ENCODE measurements around the gene TASP1.
A peak's percentile ranks its signal among the peaks of the same experiment; 100 is the strongest.
"Not testable (repeated sequence)": the region's sequence is repeated elsewhere in the genome, so short reads cannot be mapped to it uniquely, and the experiment has no call there.

TASP1 gene

DNA sequence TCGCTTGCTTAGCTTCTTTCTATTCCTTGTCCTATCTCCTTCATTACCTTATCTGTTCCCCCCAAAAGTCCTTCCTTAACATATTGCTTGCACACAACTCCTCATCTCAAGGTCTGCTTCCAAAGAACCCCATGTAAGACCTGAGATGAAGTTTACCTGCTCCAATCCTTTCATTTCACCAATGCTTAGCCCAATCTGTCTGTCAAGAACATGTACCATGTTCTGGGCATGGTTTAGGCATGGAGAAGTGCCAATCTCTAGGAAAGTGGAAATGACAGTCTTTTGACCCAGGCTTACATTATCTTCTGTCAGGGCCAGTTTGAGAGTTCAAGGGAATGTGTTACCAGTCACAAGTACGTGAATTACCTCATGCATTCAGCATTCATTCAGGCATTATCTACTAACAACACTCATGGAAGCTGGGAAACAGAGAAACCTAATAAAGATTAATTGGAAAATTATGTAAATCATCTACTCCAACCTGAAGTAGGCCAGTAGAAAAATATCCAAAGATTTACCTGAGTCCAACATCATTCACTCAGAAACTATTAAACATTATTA lies 15.8 kb upstream of the TASP1 start:
- DNase-seq, result no peak
- in situ Hi-C loops (cut with HindIII; ENCODE audit: low pct_ligation_motif_present, low pct_unique_long_range_greater_than_20kb, low sequenced_read_pairs), result no loop called here

- in situ Hi-C loops (cut with HindIII; ENCODE audit: low pct_ligation_motif_present, low pct_unique_long_range_greater_than_20kb, low sequenced_read_pairs), result no loop called here
- no peak for DNase-seq
These were observed 11.7 kb upstream of the TASP1 start for GRCh38 chr20:13650474-13650873.

GRCh38 chr20:13648291-13649228 lies 9.8 kb upstream of the TASP1 start:
- in situ Hi-C loops (cut with HindIII; ENCODE audit: low pct_ligation_motif_present, low pct_unique_long_range_greater_than_20kb, low sequenced_read_pairs), result no loop called here

DNA sequence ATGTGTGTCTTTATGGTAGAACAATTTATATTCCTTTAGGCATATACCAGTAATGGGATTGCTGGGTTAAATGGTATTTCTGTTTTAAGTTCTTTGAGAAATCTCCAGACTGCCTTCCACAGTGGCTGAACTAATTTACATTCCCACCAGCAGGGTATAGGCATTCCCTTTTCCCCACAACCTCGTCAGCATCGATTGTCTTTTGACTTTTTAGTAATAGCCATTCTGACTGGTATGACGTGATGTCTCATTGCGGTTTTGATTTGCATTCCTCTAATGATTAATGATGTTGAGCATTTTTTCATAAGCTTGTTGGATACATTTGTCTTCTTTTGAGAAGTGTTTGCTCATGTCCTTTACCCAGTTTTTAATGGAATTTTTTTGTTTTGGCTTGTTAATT lies 5.3 kb upstream of the TASP1 start:
- in situ Hi-C loops (cut with HindIII; ENCODE audit: low pct_ligation_motif_present, low pct_unique_long_range_greater_than_20kb, low sequenced_read_pairs), result no loop called here
- DNase-seq, result no peak

More at GRCh38 chr20:13648291-13649228, 9.8 kb upstream of the TASP1 start:
- no peak for DNase-seq

DNA sequence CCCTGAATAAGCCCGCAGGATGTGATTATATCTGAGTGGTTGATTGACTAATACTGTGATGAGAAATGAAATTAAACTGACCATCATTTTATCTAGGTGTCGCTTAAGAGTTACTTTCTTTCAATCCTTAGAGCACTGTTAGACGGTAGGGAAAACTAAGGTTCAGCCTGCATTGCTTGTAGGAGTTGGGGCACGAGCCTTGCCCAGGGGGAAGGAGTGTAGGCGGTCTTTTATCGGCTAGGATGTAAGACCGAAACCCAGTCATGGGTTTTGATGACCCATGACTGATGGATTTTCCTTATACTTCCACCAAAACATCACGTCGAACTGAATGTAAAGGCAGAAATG lies 392 bp upstream of the TASP1 start:
- in situ Hi-C loops (cut with HindIII; ENCODE audit: low pct_ligation_motif_present, low pct_unique_long_range_greater_than_20kb, low sequenced_read_pairs), result no loop called here

GRCh38 chr20:13638162-13638495 lies 603 bp downstream of the TASP1 start:
- in situ Hi-C loops (cut with HindIII; ENCODE audit: low pct_ligation_motif_present, low pct_unique_long_range_greater_than_20kb, low sequenced_read_pairs), result no loop called here
- peak; percentile 15 for DNase-seq

More for the DNA sequence above, 392 bp upstream of the TASP1 start:
- DNase-seq, result peak; percentile 2

- DNase-seq, result no peak
- in situ Hi-C loops (cut with HindIII; ENCODE audit: low pct_ligation_motif_present, low pct_unique_long_range_greater_than_20kb, low sequenced_read_pairs), result no loop called here
These were observed 6.3 kb downstream of the TASP1 start for GRCh38 chr20:13632431-13632830.

- peak; percentile 69 for DNase-seq
- in situ Hi-C loops (cut with HindIII; ENCODE audit: low pct_ligation_motif_present, low pct_unique_long_range_greater_than_20kb, low sequenced_read_pairs), result not testable (repeated sequence)
These were observed 11.2 kb downstream of the TASP1 start for GRCh38 chr20:13627525-13627924.

GRCh38 chr20:13626724-13627123 lies 12.0 kb downstream of the TASP1 start:
- DNase-seq, result no peak
- in situ Hi-C loops (cut with HindIII; ENCODE audit: low pct_ligation_motif_present, low pct_unique_long_range_greater_than_20kb, low sequenced_read_pairs), result no loop called here

GRCh38 chr20:13625304-13625979 lies 13.3 kb downstream of the TASP1 start:
- in situ Hi-C loops (cut with HindIII; ENCODE audit: low pct_ligation_motif_present, low pct_unique_long_range_greater_than_20kb, low sequenced_read_pairs), result no loop called here
- no peak for DNase-seq

DNA sequence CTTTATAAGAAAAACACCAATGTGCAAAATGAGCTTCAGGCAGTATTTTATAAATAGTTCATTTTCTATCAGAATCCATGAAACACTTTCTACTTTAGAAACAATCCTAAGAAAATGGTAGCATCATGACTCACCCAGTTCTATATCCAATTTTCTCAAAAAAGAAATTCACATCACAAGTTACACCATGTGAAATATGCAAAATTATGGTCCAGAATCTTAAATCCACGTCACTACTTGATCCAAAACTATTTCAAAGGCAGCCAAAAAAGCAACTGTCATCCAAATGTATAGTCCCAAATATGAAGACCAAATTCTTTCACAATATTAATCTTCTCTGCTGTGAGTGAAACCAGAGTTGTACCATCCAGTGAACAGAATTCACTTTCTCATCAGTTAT lies 19.3 kb downstream of the TASP1 start:
- DNase-seq; in situ Hi-C loops (cut with HindIII; ENCODE audit: low pct_ligation_motif_present, low pct_unique_long_range_greater_than_20kb, low sequenced_read_pairs): not testable (repeated sequence)

DNA sequence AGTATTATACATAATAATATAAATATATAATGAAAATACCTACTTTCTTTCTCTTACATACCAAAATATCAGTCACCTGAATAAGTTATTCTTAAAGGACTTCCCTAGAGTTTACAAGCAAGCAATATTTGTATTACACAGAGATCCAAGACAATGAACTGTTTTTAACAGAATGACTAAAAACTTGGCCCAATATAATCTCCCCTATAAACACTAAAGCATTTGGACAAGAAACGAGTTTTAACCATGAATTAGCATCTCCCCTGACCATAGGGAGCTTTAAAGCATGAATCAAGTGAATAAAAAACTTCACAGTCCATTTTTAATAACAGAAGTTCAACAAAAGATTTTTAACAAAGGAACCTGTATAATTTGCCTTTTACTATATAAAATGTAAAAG lies 20.3 kb downstream of the TASP1 start:
- in situ Hi-C loops (cut with HindIII; ENCODE audit: low pct_ligation_motif_present, low pct_unique_long_range_greater_than_20kb, low sequenced_read_pairs); DNase-seq: not testable (repeated sequence)

DNA sequence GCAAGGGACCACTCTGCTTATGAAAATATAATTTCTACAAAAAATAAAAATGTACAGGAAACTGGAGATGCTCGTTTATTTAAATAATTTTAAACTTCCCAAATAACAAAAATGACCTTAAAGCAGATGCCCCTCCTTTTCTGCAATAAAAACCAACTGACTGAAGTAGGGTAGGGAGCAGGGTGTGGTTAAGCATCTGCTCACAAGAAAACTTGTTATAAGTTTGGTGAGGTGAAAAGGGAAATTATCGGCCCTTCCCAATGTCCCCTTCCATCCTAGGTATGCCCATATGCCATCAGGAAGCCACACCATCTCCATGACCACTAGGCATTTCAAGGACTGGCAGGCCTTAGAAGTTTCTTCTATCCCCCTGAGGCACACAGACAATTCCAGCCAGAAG lies 21.1 kb downstream of the TASP1 start:
- DNase-seq; in situ Hi-C loops (cut with HindIII; ENCODE audit: low pct_ligation_motif_present, low pct_unique_long_range_greater_than_20kb, low sequenced_read_pairs): not testable (repeated sequence)

DNA sequence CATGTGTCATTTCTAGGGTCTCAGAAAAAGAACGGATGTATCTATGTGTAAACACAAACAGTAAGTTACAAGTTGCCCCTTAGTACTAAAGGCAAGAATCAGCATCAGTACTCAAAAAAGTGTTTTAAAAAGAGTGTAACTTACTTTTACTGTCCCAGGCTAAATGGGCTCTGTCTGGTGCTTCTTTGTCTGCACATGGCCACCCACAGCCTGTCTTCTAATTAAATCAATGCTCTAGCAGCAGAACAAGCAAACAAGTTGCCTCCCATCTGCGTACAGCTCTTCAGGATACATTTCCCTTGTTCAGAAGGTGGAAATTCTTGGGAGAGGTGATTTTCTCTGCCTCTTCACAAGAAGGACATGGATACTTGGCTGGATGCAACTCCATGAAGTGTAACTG lies 22.0 kb downstream of the TASP1 start:
- not testable (repeated sequence) for DNase-seq

GRCh38 chr20:13613917-13614316 lies 24.8 kb downstream of the TASP1 start:
- DNase-seq, result no peak
- in situ Hi-C loops (cut with HindIII; ENCODE audit: low pct_ligation_motif_present, low pct_unique_long_range_greater_than_20kb, low sequenced_read_pairs), result no loop called here

More for the DNA sequence above, 22.0 kb downstream of the TASP1 start:
- in situ Hi-C loops (cut with HindIII; ENCODE audit: low pct_ligation_motif_present, low pct_unique_long_range_greater_than_20kb, low sequenced_read_pairs), result not testable (repeated sequence)

GRCh38 chr20:13611611-13612125 lies 27.1 kb downstream of the TASP1 start:
- in situ Hi-C loops (cut with HindIII; ENCODE audit: low pct_ligation_motif_present, low pct_unique_long_range_greater_than_20kb, low sequenced_read_pairs), result no loop called here
- no peak for DNase-seq

DNA sequence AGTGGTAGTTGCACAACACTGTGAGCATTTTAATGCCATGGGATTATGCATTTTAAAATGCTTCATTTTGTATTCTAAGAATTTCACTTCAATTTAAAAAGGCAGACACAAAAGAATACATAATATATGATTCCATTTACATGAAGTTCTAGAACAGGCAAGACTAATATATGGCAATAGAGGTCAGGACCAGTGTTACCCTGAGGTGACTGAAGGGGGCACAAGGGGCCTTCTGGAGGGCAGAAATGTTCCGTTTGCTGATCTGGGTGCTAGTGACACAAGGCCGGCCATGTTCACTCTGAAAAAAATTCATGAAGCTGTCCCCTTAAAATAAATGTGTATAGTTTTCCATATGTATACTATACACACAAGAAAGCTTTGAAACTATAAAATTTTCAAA lies 28.5 kb downstream of the TASP1 start:
- DNase-seq, result no peak
- in situ Hi-C loops (cut with HindIII; ENCODE audit: low pct_ligation_motif_present, low pct_unique_long_range_greater_than_20kb, low sequenced_read_pairs), result no loop called here

- DNase-seq, result no peak
- in situ Hi-C loops (cut with HindIII; ENCODE audit: low pct_ligation_motif_present, low pct_unique_long_range_greater_than_20kb, low sequenced_read_pairs), result no loop called here
These were observed 30.7 kb downstream of the TASP1 start for GRCh38 chr20:13608066-13608465.

GRCh38 chr20:13593423-13593822 lies 45.3 kb downstream of the TASP1 start:
- in situ Hi-C loops (cut with HindIII; ENCODE audit: low pct_ligation_motif_present, low pct_unique_long_range_greater_than_20kb, low sequenced_read_pairs); DNase-seq: not testable (repeated sequence)

Measured in ACHN (cell line).